ENCODE data around the gene GATAD2A. TPM values are rescaled to one million over a fixed set of nuclear protein-coding genes. Genes with fewer than 3 reads are reported as not detected.

Gene GATAD2A
- total RNA-seq, 1 donor from 2014 or later, result 118 TPM

- TF ChIP-seq CTCF (conservative IDR thresholded peaks at IDR 0.05; ENCODE audit: low read depth, low read length), result no peak
- no peak for DNase-seq (ENCODE audit: low read depth)
- H3K4me3 ChIP-seq (ENCODE audit: low read depth, low read length), result no peak overlapping the region
Observed at GRCh38 chr19:19551853-19552192, 146.3 kb downstream of the GATAD2A start.

GRCh38 chr19:19552798-19553197 is 147.3 kb downstream of the GATAD2A start:
- H3K4me3 ChIP-seq (ENCODE audit: low read depth, low read length), result no peak overlapping the region
- no peak for DNase-seq (ENCODE audit: low read depth)
- peak; percentile 65 for TF ChIP-seq CTCF (conservative IDR thresholded peaks at IDR 0.05; ENCODE audit: low read depth, low read length)

GRCh38 chr19:19553670-19554069 is 148.2 kb downstream of the GATAD2A start:
- no peak for TF ChIP-seq CTCF (conservative IDR thresholded peaks at IDR 0.05; ENCODE audit: low read depth, low read length)
- no peak for DNase-seq (ENCODE audit: low read depth)
- no peak overlapping the region for H3K4me3 ChIP-seq (ENCODE audit: low read depth, low read length)

- peak; percentile 70 for TF ChIP-seq CTCF (conservative IDR thresholded peaks at IDR 0.05; ENCODE audit: low read depth, low read length)
- no peak for DNase-seq (ENCODE audit: low read depth)
- no peak overlapping the region for H3K4me3 ChIP-seq (ENCODE audit: low read depth, low read length)
Observed at GRCh38 chr19:19554074-19555023, 148.9 kb downstream of the GATAD2A start.

GRCh38 chr19:19558055-19558454 is 152.6 kb downstream of the GATAD2A start:
- H3K4me3 ChIP-seq (ENCODE audit: low read depth, low read length), result no peak overlapping the region
- TF ChIP-seq CTCF (conservative IDR thresholded peaks at IDR 0.05; ENCODE audit: low read depth, low read length), result no peak
- DNase-seq (ENCODE audit: low read depth), result no peak

Other genes with a start within 250 kb of the GATAD2A start
- gene MEF2B, start 235.4 kb upstream of the GATAD2A start, total RNA-seq, result not detected in 2 replicates
- gene BORCS8, start 213.5 kb upstream of the GATAD2A start, total RNA-seq, result 26.0 and 27.4 TPM in 2 replicates
- 87.5 and 95.8 TPM in 2 replicates for gene RFXANK, start 213.4 kb upstream of the GATAD2A start, total RNA-seq
- 25.9 and 28.5 TPM in 2 replicates for gene NR2C2AP, start 202.3 kb upstream of the GATAD2A start, total RNA-seq
- not detected in 2 replicates for gene NCAN, start 193.7 kb upstream of the GATAD2A start, total RNA-seq
- gene TM6SF2, start 132.4 kb upstream of the GATAD2A start, total RNA-seq, result not detected in 2 replicates
- 30.0 and 32.2 TPM in 2 replicates for gene SUGP1, start 85.2 kb upstream of the GATAD2A start, total RNA-seq
- gene MAU2, start 84.8 kb upstream of the GATAD2A start, total RNA-seq, result 14.7 and 22.0 TPM in 2 replicates
- gene TSSK6, start 109.9 kb downstream of the GATAD2A start, total RNA-seq, result 0.58 and 1.7 TPM in 2 replicates
- gene NDUFA13, start 110.5 kb downstream of the GATAD2A start, total RNA-seq, result 166 and 181 TPM in 2 replicates
- gene YJEFN3, start 123.2 kb downstream of the GATAD2A start, total RNA-seq, result 0.51 and 0.58 TPM in 2 replicates
- gene CILP2, start 132.6 kb downstream of the GATAD2A start, total RNA-seq, result 0.06 TPM in 1 of 2 replicates, not detected in the other
- gene PBX4, start 213.0 kb downstream of the GATAD2A start, total RNA-seq, result 0.43 and 2.7 TPM in 2 replicates
- gene LPAR2, start 222.5 kb downstream of the GATAD2A start, total RNA-seq, result 17.1 and 34.1 TPM in 2 replicates
- gene GMIP, start 238.0 kb downstream of the GATAD2A start, total RNA-seq, result 14.6 and 17.0 TPM in 2 replicates